T1000 (cell line): Measurements from ENCODE around the gene FMNL2.

ENCODE experiments used
- DNase-seq: peaks from one replicate; lab custom pipeline; 2025; ENCODE audit warnings: mixed read lengths; lab: John Stamatoyannopoulos, UW

FMNL2 gene

GRCh38 chr2:152651834-152652233 is 316.9 kb downstream of the FMNL2 start:
- no peak for DNase-seq

GRCh38 chr2:152655880-152656279 is 320.9 kb downstream of the FMNL2 start:
- DNase-seq: no peak

- no peak for DNase-seq
Observed at GRCh38 chr2:152657043-152657442, 322.1 kb downstream of the FMNL2 start.

- DNase-seq: no peak
Observed at GRCh38 chr2:152658221-152658620, 323.2 kb downstream of the FMNL2 start.

GRCh38 chr2:152661076-152661475 is 326.1 kb downstream of the FMNL2 start:
- no peak for DNase-seq

- DNase-seq: no peak
Observed at GRCh38 chr2:152664725-152665124, 329.8 kb downstream of the FMNL2 start.

GRCh38 chr2:152674334-152674733 is 339.4 kb downstream of the FMNL2 start:
- DNase-seq: no peak

- DNase-seq: no peak
Observed at GRCh38 chr2:152676461-152676860, 341.5 kb downstream of the FMNL2 start.

GRCh38 chr2:152678808-152679207 is 343.8 kb downstream of the FMNL2 start:
- no peak for DNase-seq

GRCh38 chr2:152682663-152683062 is 347.7 kb downstream of the FMNL2 start:
- no peak for DNase-seq

- DNase-seq: no peak
Observed at GRCh38 chr2:152683400-152683799, 348.4 kb downstream of the FMNL2 start.

GRCh38 chr2:152686321-152686720 is 351.3 kb downstream of the FMNL2 start:
- DNase-seq: no peak

GRCh38 chr2:152693033-152693432 is 358.1 kb downstream of the FMNL2 start:
- no peak for DNase-seq

GRCh38 chr2:152694161-152694661 is 359.2 kb downstream of the FMNL2 start:
- DNase-seq: peak; percentile 24

GRCh38 chr2:152695763-152696162 is 360.8 kb downstream of the FMNL2 start:
- DNase-seq: no peak

- no peak for DNase-seq
Observed at GRCh38 chr2:152696476-152696875, 361.5 kb downstream of the FMNL2 start.
